Cardiac muscle cell (in vitro differentiated cells and primary cell): ENCODE data around the gene ZFYVE1. TPM values are rescaled to one million over a fixed set of nuclear protein-coding genes. Genes with fewer than 3 reads are reported as not detected.
"Not testable (repeated sequence)": the region's sequence is repeated elsewhere in the genome, so short reads cannot be mapped to it uniquely, and the experiment has no call there.

ENCODE experiments used
- DNase-seq, 2 donors: peaks; one replicate each; pipeline versions ENCODE4 v3.0.0 to v3.0.0-alpha.2; 2010 to 2017; ENCODE audit warnings: low read depth in 1 of 2, low spot score in 1 of 2
- H3K27ac ChIP-seq: fragments of 200-600 bp; sonication (generic); 2 replicates; pipeline ENCODE4 v1.5.1; 2016
- H3K27me3 ChIP-seq: fragments of 200-600 bp; sonication (generic); 2 replicates; pipeline ENCODE4 v1.6.0; 2016; ENCODE audit warnings: control low read depth
- H3K36me3 ChIP-seq: fragments of 200-600 bp; sonication (generic); 2 replicates; pipeline ENCODE4 v1.5.1; 2016; ENCODE audit warnings: control low read depth
- H3K4me1 ChIP-seq: fragments of 200-600 bp; sonication (generic); 2 replicates; pipeline ENCODE4 v1.8.1; 2017; ENCODE audit warnings: low read depth, mild to moderate bottlenecking, mixed run types
- H3K4me3 ChIP-seq: fragments of 200-600 bp; sonication (generic); 2 replicates; pipeline ENCODE4 v1.5.1; 2016; ENCODE audit warnings: mild to moderate bottlenecking
- H3K9me3 ChIP-seq: fragments of 200-600 bp; sonication (generic); 2 replicates; pipeline ENCODE4 v1.5.1; 2017; ENCODE audit warnings: low read depth, mild to moderate bottlenecking, control low read depth
- CTCF ChIP-seq: IDR thresholded peaks from 2 replicates; pipeline ENCODE4 v1.5.1; 2012; ENCODE audit warnings: low read depth, mild to moderate bottlenecking, low read length
- polyA plus RNA-seq: library from polyadenylated mRNA; unstranded; fragments of >200 nt; fragmentation: Nextera tagmentation; extraction: Ambion mirVana; gene quantifications from 2 replicates; pipeline ENCODE4 v1.2.1, GENCODE V29; 2016
- total RNA-seq: library from RNA; depleted of rRNA; stranded (reverse); fragments of >200 nt; gene quantifications from 2 replicates; pipeline ENCODE4 v1.2.3, GENCODE V29; 2016

The ZFYVE1 gene
- total and polyA plus RNA-seq, 2 experiments from 2014 or later: 16.6 to 18.5 TPM

- Histone ChIP-seq H3K36me3 (no peaks in the 10 kb centered on the region), H3K9me3 (no peaks in the 10 kb centered on the region), H3K4me3 (no peak overlapping the region), H3K27ac (no peak overlapping the region), H3K4me1 (no peaks in the 10 kb centered on the region), H3K27me3 (no peaks in the 10 kb centered on the region)
- no peak for DNase-seq
- no peak for TF ChIP-seq CTCF
Measured at GRCh38 chr14:73014105-73014504, 12.8 kb downstream of the ZFYVE1 start.

- not testable (repeated sequence) for H3K4me1 ChIP-seq, H3K36me3 ChIP-seq, DNase-seq, H3K4me3 ChIP-seq, H3K9me3 ChIP-seq, H3K27me3 ChIP-seq, H3K27ac ChIP-seq
Measured at GRCh38 chr14:73011189-73011588, 15.7 kb downstream of the ZFYVE1 start.

- H3K4me1 ChIP-seq: peaks cover 5% of the 10 kb centered on the region
- peak in 1 of 2 donors; percentile 34 for DNase-seq
- no peaks in the 10 kb centered on the region for H3K36me3 ChIP-seq
- TF ChIP-seq CTCF: no peak
- no peaks in the 10 kb centered on the region for H3K27me3 ChIP-seq
- H3K4me3 ChIP-seq: no peak overlapping the region
- H3K9me3 ChIP-seq: no peaks in the 10 kb centered on the region
- H3K27ac ChIP-seq: peak overlapping the region; percentile 60
Measured at GRCh38 chr14:73008501-73008900, 18.4 kb downstream of the ZFYVE1 start.

- Histone ChIP-seq H3K4me3 (no peak overlapping the region), H3K4me1 (peaks cover 5% of the 10 kb centered on the region), H3K27me3 (no peaks in the 10 kb centered on the region), H3K9me3 (no peaks in the 10 kb centered on the region), H3K27ac (peak overlapping the region; percentile 43), H3K36me3 (no peaks in the 10 kb centered on the region)
- DNase-seq: no peak
- TF ChIP-seq CTCF: no peak
Measured at GRCh38 chr14:73007835-73008234, 19.1 kb downstream of the ZFYVE1 start.

- H3K27me3 ChIP-seq, H3K4me1 ChIP-seq, H3K4me3 ChIP-seq, H3K9me3 ChIP-seq, H3K27ac ChIP-seq, H3K36me3 ChIP-seq, DNase-seq: not testable (repeated sequence)
Measured at GRCh38 chr14:73004641-73005040, 22.3 kb downstream of the ZFYVE1 start.

- H3K27me3 ChIP-seq: no peaks in the 10 kb centered on the region
- TF ChIP-seq CTCF: no peak
- no peak for DNase-seq
- H3K4me1 ChIP-seq: peaks cover 5% of the 10 kb centered on the region
- no peak overlapping the region for H3K4me3 ChIP-seq
- no peaks in the 10 kb centered on the region for H3K36me3 ChIP-seq
- no peak overlapping the region for H3K27ac ChIP-seq
- no peaks in the 10 kb centered on the region for H3K9me3 ChIP-seq
Measured at GRCh38 chr14:73003681-73004080, 23.2 kb downstream of the ZFYVE1 start.

GRCh38 chr14:73000073-73000472 lies 26.8 kb downstream of the ZFYVE1 start:
- no peak overlapping the region for H3K4me3 ChIP-seq
- no peaks in the 10 kb centered on the region for H3K27me3 ChIP-seq
- peaks cover 6% of the 10 kb centered on the region for H3K36me3 ChIP-seq
- H3K27ac ChIP-seq: no peak overlapping the region
- TF ChIP-seq CTCF: no peak
- no peak for DNase-seq
- H3K4me1 ChIP-seq: no peaks in the 10 kb centered on the region
- H3K9me3 ChIP-seq: no peaks in the 10 kb centered on the region
